ENCODE results near the gene ATP13A3. TPM values are rescaled to one million over a fixed set of nuclear protein-coding genes. Genes with fewer than 3 reads are reported as not detected.

The ATP13A3 gene
- total RNA-seq, 1 donor from 2014 or later: 91.9 TPM

GRCh38 chr3:194396539-194396858 lies 90.3 kb downstream of the ATP13A3 start:
- Mint-ChIP-seq H3K36me3 (ENCODE audit: low read depth) (no peaks in the 10 kb centered on the region), H3K9me3 (no peaks in the 10 kb centered on the region), H3K27ac (no peak overlapping the region), H3K4me1 (peaks cover 32% of the 10 kb centered on the region), H3K4me3 (peak overlapping the region; percentile 48), H3K27me3 (peaks cover 25% of the 10 kb centered on the region)
- POLR2A ChIA-PET: no interaction called here
- CTCF ChIA-PET: interaction anchor here (1.0 to 1.4 kb wide), 4 partner anchors 8 to 53 kb away, joined by 3 to 5 read pairs (median 4); no protein-coding TSS in a partner anchor
- no peak for TF ChIP-seq CTCF (IDR thresholded peaks at IDR 0.05)
- DNase-seq: no peak
- intact Hi-C loops (cut with micrococcal nuclease): no loop called here
- no peak for ATAC-seq (ENCODE audit: low read depth)

- peaks cover 3% of the 10 kb centered on the region for H3K9me3 Mint-ChIP-seq
- H3K27ac Mint-ChIP-seq: no peak overlapping the region
- peak overlapping the region; percentile 48 for H3K4me3 Mint-ChIP-seq
- DNase-seq (no peak), ATAC-seq (ENCODE audit: low read depth) (no peak)
- H3K27me3 Mint-ChIP-seq: peaks cover 28% of the 10 kb centered on the region
- H3K4me1 Mint-ChIP-seq: peaks cover 32% of the 10 kb centered on the region
- intact Hi-C loops (cut with micrococcal nuclease): no loop called here
- ChIA-PET POLR2A (no interaction called here), CTCF (interaction anchor here (1.0 to 1.4 kb wide), 2 partner anchors 8 to 52 kb away, joined by 4 read pairs; no protein-coding TSS in a partner anchor)
- TF ChIP-seq CTCF (IDR thresholded peaks at IDR 0.05): no peak
- H3K36me3 Mint-ChIP-seq (ENCODE audit: low read depth): no peaks in the 10 kb centered on the region
Measured at GRCh38 chr3:194395778-194396538, 90.8 kb downstream of the ATP13A3 start.

GRCh38 chr3:194395212-194395611 lies 91.6 kb downstream of the ATP13A3 start:
- peaks cover 30% of the 10 kb centered on the region for H3K27me3 Mint-ChIP-seq

GRCh38 chr3:194392576-194392975 lies 94.2 kb downstream of the ATP13A3 start:
- DNase-seq: no peak

More at GRCh38 chr3:194395212-194395611, 91.6 kb downstream of the ATP13A3 start:
- H3K36me3 Mint-ChIP-seq (ENCODE audit: low read depth): no peaks in the 10 kb centered on the region
- ChIA-PET POLR2A (no interaction called here), CTCF (interaction anchor here (1.2 to 1.5 kb wide), 3 partner anchors 9 to 51 kb away, joined by 4 to 6 read pairs (median 5); no protein-coding TSS in a partner anchor)
- no peak for ATAC-seq (ENCODE audit: low read depth)
- no peak overlapping the region for H3K4me3 Mint-ChIP-seq
- TF ChIP-seq CTCF (IDR thresholded peaks at IDR 0.05): no peak
- H3K9me3 Mint-ChIP-seq: peaks cover 9% of the 10 kb centered on the region
- H3K4me1 Mint-ChIP-seq: peaks cover 32% of the 10 kb centered on the region
- intact Hi-C loops (cut with micrococcal nuclease): no loop called here
- DNase-seq: no peak
- H3K27ac Mint-ChIP-seq: no peak overlapping the region

More at GRCh38 chr3:194392576-194392975, 94.2 kb downstream of the ATP13A3 start:
- Mint-ChIP-seq H3K9me3 (peaks cover 9% of the 10 kb centered on the region), H3K4me1 (peaks cover 16% of the 10 kb centered on the region), H3K27ac (no peak overlapping the region), H3K27me3 (peaks cover 9% of the 10 kb centered on the region), H3K36me3 (ENCODE audit: low read depth) (no peaks in the 10 kb centered on the region), H3K4me3 (no peak overlapping the region)
- intact Hi-C loops (cut with micrococcal nuclease): no loop called here
- no peak for TF ChIP-seq CTCF (IDR thresholded peaks at IDR 0.05)
- no peak for ATAC-seq (ENCODE audit: low read depth)
- POLR2A ChIA-PET: no interaction called here
- CTCF ChIA-PET: no interaction called here
